NCI-H1048 (cell line): ENCODE results near the gene ZNF335.
A peak's percentile ranks its signal among the peaks of the same experiment; 100 is the strongest.
"Not testable (repeated sequence)": the region's sequence is repeated elsewhere in the genome, so short reads cannot be mapped to it uniquely, and the experiment has no call there.

Experiments used
- DNase-seq: peaks from one replicate; lab custom pipeline; 2025; lab: John Stamatoyannopoulos, UW

Gene ZNF335

DNA sequence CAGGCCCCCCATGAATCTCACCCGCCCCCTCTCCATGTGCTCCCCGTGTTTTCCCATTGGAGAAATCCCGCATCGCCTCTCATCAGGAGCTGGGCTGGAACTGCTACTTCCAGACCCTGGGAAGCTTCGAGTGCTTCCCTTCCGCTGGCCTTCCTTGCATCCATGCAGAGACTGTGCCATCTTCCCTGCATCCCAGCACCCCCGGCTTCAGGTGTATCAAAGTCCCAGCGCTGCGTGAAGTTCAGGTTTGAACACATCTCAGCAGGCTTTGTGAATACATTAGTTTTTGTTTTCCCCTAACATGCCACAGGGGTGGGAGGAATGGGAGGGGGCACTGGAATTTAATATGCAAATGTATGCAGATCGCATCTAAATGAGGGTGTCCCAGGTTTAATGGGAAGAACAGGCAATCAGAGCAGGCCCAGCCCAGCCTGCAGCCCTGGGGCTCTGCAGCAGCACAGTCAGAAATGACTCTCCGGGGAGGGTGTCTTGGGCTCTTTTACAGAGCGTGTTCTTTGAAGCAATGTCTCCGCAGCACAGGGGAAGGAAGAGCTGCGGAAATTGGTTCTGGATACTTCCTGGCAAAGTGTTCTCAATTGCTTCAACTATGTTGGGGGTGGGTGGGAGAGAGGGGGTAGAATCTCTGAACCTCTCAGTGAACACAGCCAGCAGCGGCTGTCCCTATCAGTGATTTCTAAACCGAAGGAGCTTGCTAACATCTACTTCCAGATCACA is 28.4 kb upstream of the ZNF335 start:
- DNase-seq = no peak

GRCh38 chr20:45999557-46000261 is 27.7 kb upstream of the ZNF335 start:
- no peak for DNase-seq

GRCh38 chr20:45998761-45999160 is 26.8 kb upstream of the ZNF335 start:
- DNase-seq = no peak

DNA sequence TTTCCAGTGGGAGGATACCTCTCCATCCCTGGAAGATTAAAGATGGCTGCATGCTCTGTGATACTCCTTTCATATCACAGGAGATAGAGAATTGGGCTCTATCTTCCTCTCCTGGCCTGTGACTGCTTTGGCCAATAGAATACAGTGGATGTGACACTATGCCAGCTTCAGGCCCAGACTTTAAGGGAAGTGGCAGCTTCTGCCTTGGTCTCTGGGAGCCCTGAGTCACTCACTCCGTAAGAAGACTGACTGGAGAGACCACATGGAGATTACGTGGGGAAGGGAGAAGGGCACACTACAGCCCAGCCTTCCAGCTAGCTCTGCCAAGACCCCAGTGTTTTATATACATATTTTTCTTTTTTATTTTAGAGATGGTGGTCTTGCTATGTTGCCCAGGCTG is 26.3 kb upstream of the ZNF335 start:
- DNase-seq = no peak

- no peak for DNase-seq
Observed at GRCh38 chr20:45997187-45997586, 25.2 kb upstream of the ZNF335 start.

DNA sequence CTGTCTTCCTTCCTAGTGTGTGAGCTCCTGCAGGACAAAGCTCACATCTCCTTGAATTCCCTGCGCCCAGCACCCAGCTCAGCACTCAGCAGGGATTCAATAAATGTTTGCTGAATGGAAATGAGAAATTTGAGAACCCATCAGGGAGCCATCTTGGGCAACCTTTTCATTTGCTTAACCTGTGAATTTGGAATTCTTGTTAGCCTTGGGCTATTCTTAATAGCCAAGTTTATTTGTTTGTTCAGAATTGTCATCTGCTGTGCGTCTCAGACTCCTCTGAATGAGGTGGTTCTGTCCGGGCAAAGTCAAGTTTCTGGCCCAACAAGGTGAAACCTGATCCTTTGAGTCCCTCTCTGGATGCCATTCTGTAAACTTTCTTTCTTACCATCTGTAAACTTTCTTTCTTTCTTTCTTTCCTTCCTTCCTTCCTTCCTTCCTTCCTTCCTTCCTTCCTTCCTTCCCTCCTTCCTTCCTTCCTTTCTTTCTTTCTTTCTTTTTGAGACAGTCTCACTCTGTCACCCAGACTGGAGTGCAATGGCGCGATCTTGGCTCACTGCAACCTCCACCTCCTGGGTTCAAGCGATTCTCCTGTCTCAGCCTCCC is 23.6 kb upstream of the ZNF335 start:
- DNase-seq = not testable (repeated sequence)

- DNase-seq = no peak
Observed at GRCh38 chr20:45994761-45995493, 22.9 kb upstream of the ZNF335 start.

DNA sequence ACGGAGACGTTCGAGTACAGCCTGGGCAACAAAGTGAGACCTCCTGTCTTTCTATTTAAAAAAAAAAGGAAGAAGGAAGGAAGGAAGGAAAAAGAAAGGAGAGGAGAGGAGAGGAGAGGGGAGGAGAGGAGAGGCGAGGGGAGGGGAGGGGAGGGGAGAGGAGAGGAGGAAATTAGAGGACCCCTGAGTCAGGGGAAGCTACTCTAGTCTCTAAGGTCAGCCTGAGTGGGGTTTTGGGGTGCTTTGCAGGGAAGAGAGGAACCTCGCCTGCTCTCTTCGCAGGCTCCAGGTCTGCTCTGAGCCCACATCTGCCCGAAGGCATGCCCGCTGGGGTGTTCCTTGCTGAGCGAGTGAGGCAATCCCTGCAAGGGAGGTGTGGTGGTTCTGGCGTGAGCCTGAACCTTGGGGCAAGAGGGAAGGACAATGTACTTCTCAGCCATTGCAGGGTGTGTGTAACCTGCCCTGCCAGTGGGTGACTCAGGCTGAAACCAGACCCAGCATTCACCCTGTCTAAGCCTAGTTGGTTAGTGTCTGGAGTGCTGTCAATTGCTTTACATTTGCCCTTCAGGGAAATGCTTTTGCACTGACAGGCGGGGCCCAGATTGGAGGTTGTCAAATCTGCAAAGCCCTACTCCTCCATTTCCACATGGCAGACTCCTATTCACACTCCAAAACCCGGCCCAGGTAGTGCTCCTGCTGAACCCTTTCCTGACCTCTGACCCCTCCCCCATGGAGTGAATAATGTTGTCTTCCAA is 21.4 kb upstream of the ZNF335 start:
- no peak for DNase-seq

- DNase-seq = no peak
Observed at GRCh38 chr20:45991616-45992015, 19.6 kb upstream of the ZNF335 start.

DNA sequence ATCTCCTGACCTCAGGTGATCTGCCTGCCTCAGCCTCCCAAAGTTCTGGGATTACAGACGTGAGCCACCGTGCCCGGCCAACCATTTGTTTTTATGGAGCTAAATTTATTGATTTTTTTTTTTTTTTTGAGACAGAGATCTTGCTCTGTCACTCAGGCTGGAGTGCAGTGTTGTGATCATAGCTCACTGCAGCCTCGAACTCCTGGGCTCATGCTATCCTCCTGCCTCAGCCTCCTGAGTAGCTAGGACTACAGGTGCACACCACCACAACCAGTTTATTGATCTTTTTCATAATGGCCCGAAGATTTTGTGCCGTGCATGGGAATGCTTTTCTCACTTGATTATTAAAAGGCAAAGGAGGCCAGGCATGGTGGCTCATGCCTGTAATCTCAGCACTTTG is 16.8 kb upstream of the ZNF335 start:
- not testable (repeated sequence) for DNase-seq

DNA sequence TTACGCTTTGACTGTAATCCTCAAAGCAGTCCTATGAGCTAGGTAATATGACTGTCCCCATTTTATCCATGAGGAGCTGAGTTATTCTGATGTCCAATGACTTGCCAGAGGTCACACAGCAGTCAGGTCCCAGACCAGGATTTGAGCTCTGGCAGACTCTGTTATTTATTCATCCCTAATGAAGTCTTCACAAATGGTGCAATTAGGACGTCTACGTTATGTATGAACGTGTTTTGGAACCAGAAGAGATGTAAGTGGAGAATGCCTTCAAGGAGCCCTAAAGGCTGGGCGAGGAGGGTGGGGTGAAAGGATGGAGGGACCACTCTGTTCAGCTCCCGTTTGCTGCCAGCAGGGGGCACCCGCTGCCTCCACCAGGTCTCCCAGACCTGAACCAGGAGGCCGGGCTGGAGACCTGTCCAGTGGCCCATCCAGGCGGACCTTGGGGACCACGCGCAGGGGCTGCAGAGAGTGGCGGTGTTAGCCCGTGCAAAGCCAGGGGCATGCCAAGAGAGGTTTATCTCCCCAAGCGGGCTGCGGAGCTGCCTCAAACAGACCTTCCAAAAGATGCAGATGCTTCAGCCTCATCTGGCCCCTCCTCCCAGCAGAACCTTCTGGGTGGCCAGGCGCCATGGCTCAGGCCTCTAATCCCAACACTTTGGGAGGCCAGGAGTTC is 15.2 kb upstream of the ZNF335 start:
- DNase-seq = no peak

DNA sequence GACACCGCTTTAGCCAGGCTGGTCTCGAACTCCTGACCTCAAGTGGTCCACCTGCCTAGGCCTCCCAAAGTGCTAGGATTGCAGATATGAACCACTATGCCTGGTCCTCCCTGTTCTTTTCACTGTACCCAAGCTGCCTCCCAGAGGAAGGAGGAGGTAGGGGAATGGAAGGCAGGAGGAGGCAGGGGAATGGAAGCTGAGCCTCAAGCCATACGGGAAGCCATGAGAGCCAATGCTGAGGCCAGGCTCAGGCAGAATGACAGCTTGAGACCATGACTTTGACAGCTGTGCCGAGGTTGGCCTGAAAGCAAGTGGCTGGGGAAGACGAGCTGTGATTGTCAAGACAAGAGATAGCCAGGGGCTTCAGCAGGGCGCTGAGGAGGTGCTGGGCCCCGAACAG is 13.6 kb upstream of the ZNF335 start:
- no peak for DNase-seq

DNA sequence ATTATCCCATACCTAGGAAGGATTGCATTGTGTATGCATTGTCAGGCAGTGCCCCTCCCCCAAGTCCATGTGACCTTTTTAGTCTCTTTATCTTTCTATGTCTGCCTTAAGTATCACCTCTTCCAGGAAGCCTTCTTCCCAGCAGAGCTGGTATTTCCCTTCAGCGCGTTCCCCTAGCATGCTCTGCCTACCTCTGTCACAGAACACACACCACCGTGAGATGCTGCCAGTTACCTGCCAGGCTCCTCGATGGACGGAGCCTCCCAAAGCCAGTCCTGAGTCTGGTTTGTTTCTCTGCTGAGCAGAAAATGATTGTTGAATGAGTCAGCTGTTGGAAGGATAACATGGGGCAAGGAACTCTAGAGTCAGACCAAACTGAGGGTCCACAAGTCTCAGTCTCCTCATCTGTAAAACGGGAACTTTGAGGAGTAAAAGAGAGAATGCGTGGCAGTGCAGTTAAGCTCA is 11.3 kb upstream of the ZNF335 start:
- DNase-seq = no peak

DNA sequence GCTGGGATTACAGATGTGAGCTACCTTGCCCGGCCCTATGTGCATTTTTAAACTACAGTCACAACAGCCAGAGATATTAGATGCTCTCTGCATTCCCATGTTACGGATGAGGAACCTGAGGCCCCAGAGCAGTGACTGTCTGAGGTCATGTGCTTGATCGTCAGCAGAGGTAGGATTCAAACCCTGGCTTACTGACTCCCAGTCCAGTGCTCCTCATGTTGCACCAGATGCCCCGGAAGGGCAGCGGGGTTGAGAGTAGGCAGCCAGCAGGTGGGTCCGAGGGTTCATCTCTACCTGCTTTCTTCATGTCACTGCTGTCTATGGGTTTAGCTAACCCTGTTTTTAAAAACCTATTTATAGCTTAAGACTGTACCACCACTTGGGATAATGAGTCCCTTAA is 9.3 kb upstream of the ZNF335 start:
- DNase-seq = no peak

- no peak for DNase-seq
Observed at GRCh38 chr20:45976086-45976485, 4.1 kb upstream of the ZNF335 start.

- DNase-seq = no peak
Observed at GRCh38 chr20:45975686-45976085, 3.7 kb upstream of the ZNF335 start.

- no peak for DNase-seq
Observed at GRCh38 chr20:45974896-45975565, 3.0 kb upstream of the ZNF335 start.

GRCh38 chr20:45972500-45973183 is 639 bp upstream of the ZNF335 start:
- peak; percentile 81 for DNase-seq

DNA sequence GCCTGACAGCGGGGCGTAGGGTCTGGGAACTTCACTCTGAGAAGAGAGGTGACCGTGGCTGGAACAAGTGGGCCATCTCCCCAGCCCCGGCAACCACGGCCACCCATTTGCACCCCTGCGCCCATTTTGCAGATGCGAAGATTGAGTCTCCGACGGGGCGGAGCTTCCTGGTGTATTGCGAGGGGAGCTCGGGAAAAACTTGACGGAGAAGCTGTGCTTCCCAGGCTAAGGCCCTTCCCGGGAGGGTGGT is 653 bp downstream of the ZNF335 start:
- DNase-seq = no peak
